ENCODE results near the gene LRP5.
"Not testable (repeated sequence)": the region's sequence is repeated elsewhere in the genome, so short reads cannot be mapped to it uniquely, and the experiment has no call there.

The LRP5 gene

GRCh38 chr11:68329536-68329935 lies 17.1 kb downstream of the LRP5 start:
- DNase-seq (ENCODE audit: low read depth), result no peak

GRCh38 chr11:68329978-68330699 lies 17.7 kb downstream of the LRP5 start:
- no peak for DNase-seq (ENCODE audit: low read depth)

- no peak for DNase-seq (ENCODE audit: low read depth)
Observed at GRCh38 chr11:68330700-68331337, 18.4 kb downstream of the LRP5 start.

GRCh38 chr11:68331338-68331947 lies 19.1 kb downstream of the LRP5 start:
- DNase-seq (ENCODE audit: low read depth), result no peak

- DNase-seq (ENCODE audit: low read depth), result no peak
Observed at GRCh38 chr11:68332186-68332585, 19.8 kb downstream of the LRP5 start.

GRCh38 chr11:68333173-68333572 lies 20.8 kb downstream of the LRP5 start:
- DNase-seq (ENCODE audit: low read depth), result no peak

GRCh38 chr11:68334923-68335322 lies 22.5 kb downstream of the LRP5 start:
- no peak for DNase-seq (ENCODE audit: low read depth)

GRCh38 chr11:68335683-68336082 lies 23.3 kb downstream of the LRP5 start:
- no peak for DNase-seq (ENCODE audit: low read depth)

- DNase-seq (ENCODE audit: low read depth), result no peak
Observed at GRCh38 chr11:68336716-68337115, 24.3 kb downstream of the LRP5 start.

GRCh38 chr11:68337399-68337835 lies 25.0 kb downstream of the LRP5 start:
- DNase-seq (ENCODE audit: low read depth), result peak; percentile 76

GRCh38 chr11:68338051-68338780 lies 25.8 kb downstream of the LRP5 start:
- DNase-seq (ENCODE audit: low read depth), result no peak

- no peak for DNase-seq (ENCODE audit: low read depth)
Observed at GRCh38 chr11:68340003-68340767, 27.8 kb downstream of the LRP5 start.

- no peak for DNase-seq (ENCODE audit: low read depth)
Observed at GRCh38 chr11:68340784-68341556, 28.6 kb downstream of the LRP5 start.

GRCh38 chr11:68341557-68342458 lies 29.4 kb downstream of the LRP5 start:
- no peak for DNase-seq (ENCODE audit: low read depth)

- no peak for DNase-seq (ENCODE audit: low read depth)
Observed at GRCh38 chr11:68342459-68343158, 30.2 kb downstream of the LRP5 start.

GRCh38 chr11:68343761-68344256 lies 31.4 kb downstream of the LRP5 start:
- DNase-seq (ENCODE audit: low read depth), result no peak

GRCh38 chr11:68344821-68345220 lies 32.4 kb downstream of the LRP5 start:
- not testable (repeated sequence) for DNase-seq (ENCODE audit: low read depth)

GRCh38 chr11:68345776-68346461 lies 33.5 kb downstream of the LRP5 start:
- DNase-seq (ENCODE audit: low read depth), result no peak

- DNase-seq (ENCODE audit: low read depth), result no peak
Observed at GRCh38 chr11:68346462-68346790, 34.0 kb downstream of the LRP5 start.

All from CMK (cell line).